Right lobe of liver (tissue), 4 donors: ENCODE data around the gene CACNA2D2.

Experiments
- POLR2A ChIP-seq: fragments of 450-650 bp; IDR thresholded peaks from one replicate; pipeline ENCODE4 v1.6.1; 2017; ENCODE audit warnings: antibody characterized with exemption, mild to moderate bottlenecking
- TF ChIP-seq, protein P1 (sequence below), 4 donors: fragments of 200-600 bp in 3 of 4; fragments of 450-650 bp in 1 of 4; IDR thresholded peaks; one replicate each; pipeline versions ENCODE4 v1.5.1 to v1.8.0; 2016 to 2022; ENCODE audit warnings: antibody characterized with exemption in 4 of 4, mild to moderate bottlenecking in 2 of 4
- donor health status: DM: no; HTN: no; CAD: no.
- donor health status: DM: no; HTN: no; CAD: no.
- donor health status: DM: no; HTN: yes; CAD: no.

DNA sequence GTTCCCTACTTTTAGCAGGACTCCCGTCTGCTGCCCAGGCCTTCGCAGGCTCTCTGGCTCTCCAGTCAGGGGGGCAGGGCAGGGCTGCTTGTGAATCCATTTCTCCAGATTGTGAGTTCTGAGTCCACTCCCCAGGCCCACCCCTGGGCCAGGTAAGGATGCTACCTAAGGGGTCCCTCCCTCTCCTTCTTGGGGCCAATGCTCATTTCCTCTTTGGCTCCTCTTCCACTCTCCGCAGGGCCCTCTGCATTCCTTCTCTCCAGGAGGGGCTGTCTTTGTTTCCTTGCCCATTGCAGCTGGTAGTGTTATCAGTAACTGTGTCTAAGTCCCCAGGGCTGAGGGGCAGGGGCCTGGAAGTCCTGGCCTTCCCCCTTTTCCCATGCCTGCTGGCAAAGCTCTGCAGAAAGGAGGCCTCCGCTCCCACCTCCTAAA is 13.0 kb upstream of the CACNA2D2 start:
- TF ChIP-seq, protein P1, sequence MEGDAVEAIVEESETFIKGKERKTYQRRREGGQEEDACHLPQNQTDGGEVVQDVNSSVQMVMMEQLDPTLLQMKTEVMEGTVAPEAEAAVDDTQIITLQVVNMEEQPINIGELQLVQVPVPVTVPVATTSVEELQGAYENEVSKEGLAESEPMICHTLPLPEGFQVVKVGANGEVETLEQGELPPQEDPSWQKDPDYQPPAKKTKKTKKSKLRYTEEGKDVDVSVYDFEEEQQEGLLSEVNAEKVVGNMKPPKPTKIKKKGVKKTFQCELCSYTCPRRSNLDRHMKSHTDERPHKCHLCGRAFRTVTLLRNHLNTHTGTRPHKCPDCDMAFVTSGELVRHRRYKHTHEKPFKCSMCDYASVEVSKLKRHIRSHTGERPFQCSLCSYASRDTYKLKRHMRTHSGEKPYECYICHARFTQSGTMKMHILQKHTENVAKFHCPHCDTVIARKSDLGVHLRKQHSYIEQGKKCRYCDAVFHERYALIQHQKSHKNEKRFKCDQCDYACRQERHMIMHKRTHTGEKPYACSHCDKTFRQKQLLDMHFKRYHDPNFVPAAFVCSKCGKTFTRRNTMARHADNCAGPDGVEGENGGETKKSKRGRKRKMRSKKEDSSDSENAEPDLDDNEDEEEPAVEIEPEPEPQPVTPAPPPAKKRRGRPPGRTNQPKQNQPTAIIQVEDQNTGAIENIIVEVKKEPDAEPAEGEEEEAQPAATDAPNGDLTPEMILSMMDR (IDR thresholded peaks at IDR 0.05), result no peak
- TF ChIP-seq POLR2A, result no peak
